Right lobe of liver (tissue), 6 donors: ENCODE data around the gene YJEFN3. TPM values are rescaled to one million over a fixed set of nuclear protein-coding genes. Genes with fewer than 3 reads are reported as not detected.

Experiments used
- ATAC-seq, 4 donors: fragments of 200-7000 bp; cut with Tn5 transposase; one replicate each; pipeline ENCODE4 v1.9.1; 2020; ENCODE audit warnings: mild to moderate bottlenecking in 4 of 4, moderate library complexity in 4 of 4
- DNase-seq, 3 donors: peaks; one replicate each; pipeline ENCODE4 v3.0.0-alpha.2; 2020
- H3K27ac ChIP-seq, 3 donors: fragments of 200-600 bp; one replicate each; pipeline ENCODE4 v1.8.0; 2022
- H3K27me3 ChIP-seq, 2 donors: fragments of 200-600 bp; one replicate each; pipeline ENCODE4 v1.8.0; 2022
- H3K36me3 ChIP-seq, 4 donors: fragments of 200-600 bp; sonication (generic) in 1 of 4; one replicate each; pipeline versions ENCODE4 v1.5.1 to v1.8.0; 2017 to 2022; ENCODE audit warnings: control low read depth in 1 of 4
- H3K4me1 ChIP-seq, 4 donors: fragments of 200-600 bp; sonication (generic) in 1 of 4; one replicate each; pipeline versions ENCODE4 v1.5.1 to v1.8.0; 2017 to 2022; ENCODE audit warnings: control low read depth in 1 of 4
- H3K4me3 ChIP-seq, 3 donors: fragments of 200-600 bp; one replicate each; pipeline ENCODE4 v1.8.0; 2022
- H3K9me3 ChIP-seq, 4 donors: fragments of 200-600 bp; sonication (generic) in 1 of 4; one replicate each; pipeline versions ENCODE4 v1.5.1 to v1.8.0; 2017 to 2022; ENCODE audit warnings: control low read depth in 1 of 4
- POLR2A ChIP-seq: fragments of 450-650 bp; IDR thresholded peaks from one replicate; pipeline ENCODE4 v1.6.1; 2017; ENCODE audit warnings: antibody characterized with exemption, mild to moderate bottlenecking
- WGBS: methylation state at CpG from one replicate; pipeline ENCODE4 v1.1.6; 2018; ENCODE audit warnings: low coverage, low lambda C conversion rate; ENCODE audit not compliant: insufficient coverage; ENCODE audit errors: missing lambda C conversion rate; 5-methylcytosine and 5-hydroxymethylcytosine counted together
- intact Hi-C, 2 donors: fragments of 100-400 bp; cut with DNase I; formaldehyde crosslinking; loops; one replicate each; pipeline versions ENCODE4 v1.11.2 to v1.14.1; 2022
- total RNA-seq, 6 experiments: library from RNA; depleted of rRNA in 2 of 6; stranded (reverse); fragments of >200 nt in 2 of 6; fragmentation: NEBNext Ultra II Directional in 3 of 6; extraction: Animal tissue kit (Norgen Biotek cat#: 25700) in 3 of 6; gene quantifications; one replicate each; pipeline versions ENCODE4 v1.1.0 to v1.2.4, GENCODE V29; 2016 to 2023
- TF ChIP-seq, protein P1 (sequence below), 4 donors: fragments of 200-600 bp in 3 of 4; fragments of 450-650 bp in 1 of 4; IDR thresholded peaks; one replicate each; pipeline versions ENCODE4 v1.5.1 to v1.8.0; 2016 to 2022; ENCODE audit warnings: antibody characterized with exemption in 4 of 4, mild to moderate bottlenecking in 2 of 4
- donor health status: DM: no; HTN: yes; CAD: no.
- donor health status: DM: no; HTN: no; CAD: no.
- donor health status: DM: no; HTN: no; CAD: no.
- donor health status: DM: no; HTN: yes; CAD: no.
- donor health status: DM: no; HTN: yes; CAD: no.

Gene YJEFN3
- total RNA-seq, 6 experiments from 2014 or later, result 0.31 to 4.2 (median 1.8) TPM

DNA sequence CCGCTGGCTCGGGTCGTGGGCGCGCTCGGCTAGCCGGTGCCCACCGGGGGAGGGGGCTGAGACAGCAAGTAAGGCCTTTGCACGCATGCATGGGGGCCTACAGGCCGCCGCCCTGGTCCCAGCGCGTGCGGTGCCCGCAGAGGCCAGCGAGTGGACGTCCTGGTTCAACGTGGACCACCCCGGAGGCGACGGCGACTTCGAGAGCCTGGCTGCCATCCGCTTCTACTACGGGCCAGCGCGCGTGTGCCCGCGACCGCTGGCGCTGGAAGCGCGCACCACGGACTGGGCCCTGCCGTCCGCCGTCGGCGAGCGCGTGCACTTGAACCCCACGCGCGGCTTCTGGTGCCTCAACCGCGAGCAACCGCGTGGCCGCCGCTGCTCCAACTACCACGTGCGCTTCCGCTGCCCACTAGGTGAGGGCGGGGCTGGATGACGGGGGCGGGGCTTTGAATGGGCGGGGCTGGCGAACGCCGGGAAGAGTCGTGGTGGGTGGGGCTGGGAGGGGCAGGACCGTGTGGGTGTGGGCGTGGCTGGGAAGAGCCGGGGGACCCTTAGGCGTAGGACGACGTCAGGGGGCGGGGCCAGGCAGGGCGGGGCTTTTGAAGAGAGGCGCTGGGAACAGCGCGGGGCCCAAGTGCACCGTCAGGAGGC lies 11.5 kb downstream of the YJEFN3 start:
- no peak overlapping the region for H3K27ac ChIP-seq
- DNase-seq (peak; percentile 63 to 79 (median 63)), ATAC-seq (peak in 3 of 4 donors; percentile 34 to 40 (median 36))
- no peak overlapping the region for H3K4me3 ChIP-seq
- intact Hi-C loops, result loop anchor here in 1 of 2 donors (10.0 kb wide), 1 partner anchor 415 kb away; no protein-coding TSS in a partner anchor
- 0% methylated on average over 1 of the region's 74 CpGs for WGBS
- H3K36me3 ChIP-seq, result no peaks in the 10 kb centered on the region
- no peaks in the 10 kb centered on the region for H3K9me3 ChIP-seq
- no peak for TF ChIP-seq POLR2A
- TF ChIP-seq, protein P1, sequence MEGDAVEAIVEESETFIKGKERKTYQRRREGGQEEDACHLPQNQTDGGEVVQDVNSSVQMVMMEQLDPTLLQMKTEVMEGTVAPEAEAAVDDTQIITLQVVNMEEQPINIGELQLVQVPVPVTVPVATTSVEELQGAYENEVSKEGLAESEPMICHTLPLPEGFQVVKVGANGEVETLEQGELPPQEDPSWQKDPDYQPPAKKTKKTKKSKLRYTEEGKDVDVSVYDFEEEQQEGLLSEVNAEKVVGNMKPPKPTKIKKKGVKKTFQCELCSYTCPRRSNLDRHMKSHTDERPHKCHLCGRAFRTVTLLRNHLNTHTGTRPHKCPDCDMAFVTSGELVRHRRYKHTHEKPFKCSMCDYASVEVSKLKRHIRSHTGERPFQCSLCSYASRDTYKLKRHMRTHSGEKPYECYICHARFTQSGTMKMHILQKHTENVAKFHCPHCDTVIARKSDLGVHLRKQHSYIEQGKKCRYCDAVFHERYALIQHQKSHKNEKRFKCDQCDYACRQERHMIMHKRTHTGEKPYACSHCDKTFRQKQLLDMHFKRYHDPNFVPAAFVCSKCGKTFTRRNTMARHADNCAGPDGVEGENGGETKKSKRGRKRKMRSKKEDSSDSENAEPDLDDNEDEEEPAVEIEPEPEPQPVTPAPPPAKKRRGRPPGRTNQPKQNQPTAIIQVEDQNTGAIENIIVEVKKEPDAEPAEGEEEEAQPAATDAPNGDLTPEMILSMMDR (IDR thresholded peaks at IDR 0.05), result no peak
- H3K27me3 ChIP-seq, result peaks cover 0 to 6% of the 10 kb centered on the region in 2 donors
- peaks cover 0 to 3% (median 0%) of the 10 kb centered on the region in 4 donors for H3K4me1 ChIP-seq

DNA sequence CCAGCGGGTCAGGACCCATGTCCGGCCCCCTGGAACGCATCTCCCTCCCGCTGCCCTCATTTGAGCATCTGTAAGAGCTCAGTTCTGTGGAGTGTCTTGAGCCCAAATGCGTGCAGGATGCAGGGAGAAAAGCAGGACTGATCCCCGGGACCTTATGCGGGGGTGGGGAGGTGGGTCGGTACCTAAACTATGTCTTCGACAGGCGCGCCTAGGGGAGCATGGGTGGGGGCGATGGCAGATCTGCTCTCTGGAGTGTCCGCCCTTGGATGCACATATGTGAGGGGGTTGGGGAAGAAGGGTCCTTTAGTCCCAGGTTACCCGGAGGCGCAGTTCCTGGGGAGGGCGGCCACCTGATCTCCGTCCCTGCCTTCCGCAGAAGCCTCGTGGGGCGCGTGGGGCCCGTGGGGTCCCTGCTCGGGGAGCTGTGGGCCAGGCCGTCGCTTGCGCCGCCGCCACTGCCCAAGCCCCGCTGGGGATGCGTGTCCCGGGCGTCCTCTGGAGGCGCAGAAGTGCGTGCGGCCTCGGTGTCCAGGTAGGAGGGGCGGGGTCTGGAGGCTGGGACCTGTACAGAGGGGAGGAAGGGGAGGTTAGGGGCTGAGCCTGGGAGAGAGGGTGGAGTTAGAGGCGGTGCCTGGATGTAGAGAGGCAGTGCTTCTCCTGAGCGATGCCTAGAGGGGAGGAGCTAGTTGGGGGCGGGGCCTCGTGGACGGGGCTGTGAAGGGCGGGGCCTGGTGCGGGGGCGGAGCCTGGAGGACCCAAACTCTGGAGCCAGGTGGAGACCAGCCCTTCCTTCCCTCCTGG lies 12.2 kb downstream of the YJEFN3 start:
- WGBS, result 5% methylated on average over 22 of the region's 45 CpGs
- intact Hi-C loops, result loop anchor here in 1 of 2 donors (10.0 kb wide), 1 partner anchor 414 kb away; no protein-coding TSS in a partner anchor
- H3K4me1 ChIP-seq, result peaks cover 0 to 3% (median 0%) of the 10 kb centered on the region in 4 donors
- no peaks in the 10 kb centered on the region for H3K36me3 ChIP-seq
- no peak overlapping the region for H3K27ac ChIP-seq
- TF ChIP-seq, protein P1 (IDR thresholded peaks at IDR 0.05), result no peak
- no peak for TF ChIP-seq POLR2A
- H3K27me3 ChIP-seq, result peaks cover 0 to 6% of the 10 kb centered on the region in 2 donors
- no peak overlapping the region for H3K4me3 ChIP-seq
- DNase-seq (peak in 2 of 3 donors; percentile 51 to 53), ATAC-seq (peak in 3 of 4 donors; percentile 15 to 40 (median 35))
- no peaks in the 10 kb centered on the region for H3K9me3 ChIP-seq

- Histone ChIP-seq H3K9me3 (no peaks in the 10 kb centered on the region), H3K4me3 (no peak overlapping the region), H3K27ac (no peak overlapping the region), H3K27me3 (peaks cover 0 to 6% of the 10 kb centered on the region in 2 donors), H3K36me3 (no peaks in the 10 kb centered on the region), H3K4me1 (peaks cover 0 to 3% (median 0%) of the 10 kb centered on the region in 4 donors)
- DNase-seq (peak in 1 of 3 donors; percentile 44), ATAC-seq (no peak)
- intact Hi-C loops, result loop anchor here in 1 of 2 donors (10.0 kb wide), 1 partner anchor 413 kb away; no protein-coding TSS in a partner anchor
- TF ChIP-seq, protein P1 (IDR thresholded peaks at IDR 0.05), result no peak
- TF ChIP-seq POLR2A, result no peak
- WGBS, result 100% methylated on average over 1 of the region's 16 CpGs
Measured at GRCh38 chr19:19541616-19542015, 12.9 kb downstream of the YJEFN3 start.

- Histone ChIP-seq H3K36me3 (no peaks in the 10 kb centered on the region), H3K4me3 (no peak overlapping the region), H3K27ac (no peak overlapping the region), H3K27me3 (peaks cover 0 to 6% of the 10 kb centered on the region in 2 donors), H3K4me1 (peaks cover 0 to 3% (median 0%) of the 10 kb centered on the region in 4 donors), H3K9me3 (no peaks in the 10 kb centered on the region)
- DNase-seq (no peak), ATAC-seq (no peak)
- no peak for TF ChIP-seq POLR2A
- TF ChIP-seq, protein P1 (IDR thresholded peaks at IDR 0.05), result no peak
- WGBS, result 57% methylated on average over 10 of the region's 12 CpGs
- intact Hi-C loops, result loop anchor here in 1 of 2 donors (10.0 kb wide), 1 partner anchor 412 kb away; no protein-coding TSS in a partner anchor
Measured at GRCh38 chr19:19542507-19542906, 13.8 kb downstream of the YJEFN3 start.
